NCI-H2227 (cell line): ENCODE measurements around the gene P2RX7.
"Not testable (repeated sequence)": the region's sequence is repeated elsewhere in the genome, so short reads cannot be mapped to it uniquely, and the experiment has no call there.

ENCODE experiments used
- DNase-seq: peaks from one replicate; lab custom pipeline; 2025; ENCODE audit not compliant: unreplicated experiment; lab: John Stamatoyannopoulos, UW

The P2RX7 gene

GRCh38 chr12:121202407-121203355, 70.0 kb downstream of the P2RX7 start:
- DNase-seq, result no peak

- DNase-seq, result no peak
Measured at GRCh38 chr12:121203482-121203881, 70.8 kb downstream of the P2RX7 start.

GRCh38 chr12:121205491-121205890, 72.8 kb downstream of the P2RX7 start:
- no peak for DNase-seq

GRCh38 chr12:121208571-121208970, 75.9 kb downstream of the P2RX7 start:
- DNase-seq, result not testable (repeated sequence)

- DNase-seq, result no peak
Measured at GRCh38 chr12:121209221-121209620, 76.5 kb downstream of the P2RX7 start.

GRCh38 chr12:121209624-121210572, 77.2 kb downstream of the P2RX7 start, which contains the start of gene P2RX4:
P2RX4 (plus strand) TSS chr12:121210129; CDS start chr12:121210165, 36 bp downstream.
- peak; percentile 87 for DNase-seq

GRCh38 chr12:121212875-121213274, 80.2 kb downstream of the P2RX7 start:
- no peak for DNase-seq

GRCh38 chr12:121214166-121214777, 81.6 kb downstream of the P2RX7 start:
- no peak for DNase-seq

- DNase-seq, result no peak
Measured at GRCh38 chr12:121214855-121215745, 82.4 kb downstream of the P2RX7 start.

- DNase-seq, result no peak
Measured at GRCh38 chr12:121216102-121216501, 83.4 kb downstream of the P2RX7 start.

- no peak for DNase-seq
Measured at GRCh38 chr12:121217063-121217462, 84.4 kb downstream of the P2RX7 start.

GRCh38 chr12:121217761-121218160, 85.1 kb downstream of the P2RX7 start:
- DNase-seq, result no peak

- no peak for DNase-seq
Measured at GRCh38 chr12:121218588-121219352, 86.1 kb downstream of the P2RX7 start.

GRCh38 chr12:121219353-121219986, 86.8 kb downstream of the P2RX7 start:
- no peak for DNase-seq

- DNase-seq, result no peak
Measured at GRCh38 chr12:121222847-121223246, 90.2 kb downstream of the P2RX7 start.

- DNase-seq, result no peak
Measured at GRCh38 chr12:121223292-121224285, 90.9 kb downstream of the P2RX7 start.

- no peak for DNase-seq
Measured at GRCh38 chr12:121224591-121224990, 91.9 kb downstream of the P2RX7 start.

GRCh38 chr12:121226399-121226798, 93.7 kb downstream of the P2RX7 start:
- DNase-seq, result no peak
